Measurements from ENCODE around the gene ULBP3.

Gene ULBP3

GRCh38 chr6:150093397-150093796, 24.5 kb upstream of the ULBP3 start:
- no peak for TF ChIP-seq CTCF (IDR thresholded peaks at IDR 0.05)
- intact Hi-C loops (cut with DNase I; ENCODE audit: low total_unique reads): no loop called here
- DNase-seq: no peak

GRCh38 chr6:150091476-150091875, 22.6 kb upstream of the ULBP3 start:
- H3K9me3 ChIP-seq: no peaks in the 10 kb centered on the region
- no peak overlapping the region for H3K4me3 ChIP-seq
- DNase-seq: no peak
- no peak for TF ChIP-seq CTCF (IDR thresholded peaks at IDR 0.05)
- no peaks in the 10 kb centered on the region for H3K4me1 ChIP-seq
- H3K27me3 ChIP-seq: peaks cover 0 to 14% of the 10 kb centered on the region in 2 donors
- H3K27ac ChIP-seq: no peak overlapping the region
- H3K36me3 ChIP-seq: no peaks in the 10 kb centered on the region
- intact Hi-C loops (cut with DNase I; ENCODE audit: low total_unique reads): no loop called here

More at GRCh38 chr6:150093397-150093796, 24.5 kb upstream of the ULBP3 start:
- no peak overlapping the region for H3K4me3 ChIP-seq
- H3K27ac ChIP-seq: no peak overlapping the region
- no peaks in the 10 kb centered on the region for H3K9me3 ChIP-seq
- H3K4me1 ChIP-seq: no peaks in the 10 kb centered on the region
- no peaks in the 10 kb centered on the region for H3K36me3 ChIP-seq
- peaks cover 0 to 18% of the 10 kb centered on the region in 2 donors for H3K27me3 ChIP-seq

- Histone ChIP-seq H3K27me3 (peaks cover 0 to 8% of the 10 kb centered on the region in 2 donors), H3K36me3 (no peaks in the 10 kb centered on the region), H3K4me3 (no peak overlapping the region), H3K9me3 (no peaks in the 10 kb centered on the region), H3K4me1 (no peaks in the 10 kb centered on the region), H3K27ac (no peak overlapping the region)
- DNase-seq: no peak
- intact Hi-C loops (cut with DNase I; ENCODE audit: low total_unique reads): no loop called here
- no peak for TF ChIP-seq CTCF (IDR thresholded peaks at IDR 0.05)
These were observed 21.4 kb upstream of the ULBP3 start for GRCh38 chr6:150090328-150090727.

- no peaks in the 10 kb centered on the region for H3K4me1 ChIP-seq
- intact Hi-C loops (cut with DNase I; ENCODE audit: low total_unique reads): loop anchor here (10.0 kb wide), 1 partner anchor 726 kb away; no protein-coding TSS in a partner anchor
- H3K36me3 ChIP-seq: no peaks in the 10 kb centered on the region
- no peaks in the 10 kb centered on the region for H3K9me3 ChIP-seq
- no peak for TF ChIP-seq CTCF (IDR thresholded peaks at IDR 0.05)
- no peak overlapping the region for H3K27ac ChIP-seq
- no peak overlapping the region for H3K4me3 ChIP-seq
- H3K27me3 ChIP-seq: peaks cover 0 to 17% of the 10 kb centered on the region in 2 donors
- DNase-seq: no peak
These were observed 19.7 kb upstream of the ULBP3 start for GRCh38 chr6:150088481-150089154.

- Histone ChIP-seq H3K4me1 (no peaks in the 10 kb centered on the region), H3K27me3 (peaks cover 0 to 27% of the 10 kb centered on the region in 2 donors), H3K27ac (no peak overlapping the region), H3K36me3 (no peaks in the 10 kb centered on the region), H3K9me3 (no peaks in the 10 kb centered on the region), H3K4me3 (no peak overlapping the region)
- no peak for TF ChIP-seq CTCF (IDR thresholded peaks at IDR 0.05)
- intact Hi-C loops (cut with DNase I; ENCODE audit: low total_unique reads): loop anchor here (10.0 kb wide), 1 partner anchor 727 kb away; no protein-coding TSS in a partner anchor
- no peak for DNase-seq
These were observed 18.4 kb upstream of the ULBP3 start for GRCh38 chr6:150087336-150087735.
